Measurements from ENCODE around the gene PRIMA1. TPM values are rescaled to one million over a fixed set of nuclear protein-coding genes. Genes with fewer than 3 reads are reported as not detected.

PRIMA1 gene
- total RNA-seq, 1 experiment from 2014 or later, result 0.26 TPM

DNA sequence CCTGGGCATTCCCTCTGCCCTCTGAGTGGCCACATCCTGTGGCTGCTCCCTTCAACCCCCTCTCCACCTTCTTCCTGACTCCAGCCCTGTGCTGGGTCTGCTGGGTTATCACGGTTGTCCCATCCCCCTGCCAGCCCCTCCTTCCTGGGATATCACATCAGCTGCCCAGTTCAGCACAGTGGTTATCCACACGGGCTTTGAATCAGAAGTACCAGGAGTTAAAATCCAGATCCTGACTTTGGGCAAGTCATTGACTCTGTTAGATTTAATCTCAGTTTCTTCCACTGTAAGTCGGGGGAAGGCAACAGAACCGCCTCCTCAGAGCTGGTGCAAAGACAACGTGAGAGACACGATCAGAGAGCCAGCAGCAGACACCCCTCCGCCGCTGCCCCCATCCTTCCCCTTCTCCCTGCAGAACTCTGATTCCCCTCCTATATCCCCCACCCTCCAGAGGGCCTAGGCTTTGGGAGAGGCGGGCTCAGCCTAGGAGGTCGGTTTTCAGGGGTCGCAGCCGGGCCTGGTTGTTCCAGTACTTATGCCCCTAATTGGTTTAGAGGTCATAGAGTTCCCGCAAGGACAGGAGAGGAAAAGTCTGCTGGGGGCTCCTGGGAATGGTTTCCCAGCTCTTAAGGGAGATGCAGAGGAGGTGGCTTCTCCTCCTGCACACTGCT is 42.5 kb downstream of the PRIMA1 start:
- intact Hi-C loops (cut with micrococcal nuclease; ENCODE audit: unreplicated experiment), result no loop called here
- Histone ChIP-seq H3K4me3 (ENCODE audit: low read depth in 2 of 2, low read length in 2 of 2) (no peak overlapping the region), H3K27ac (ENCODE audit: low read length) (no peak overlapping the region), H3K36me3 (ENCODE audit: control insufficient read depth, insufficient read depth, low read length) (no peaks in the 10 kb centered on the region), H3K27me3 (ENCODE audit: control insufficient read depth, insufficient read depth, low read length) (no peaks in the 10 kb centered on the region), H3K9me3 (ENCODE audit: control insufficient read depth, insufficient read depth, low read depth, low read length) (no peaks in the 10 kb centered on the region), H3K4me1 (ENCODE audit: control insufficient read depth, insufficient read depth, low read length) (no peaks in the 10 kb centered on the region)
- ChIA-PET POLR2A (no interaction called here), CTCF (no interaction called here)
- DNase-seq (ENCODE audit: low read depth, low spot score) (no peak), ATAC-seq (no peak)
- in situ Hi-C loops (cut with HindIII; ENCODE audit: low pct_unique_long_range_greater_than_20kb, low sequenced_read_pairs), result no loop called here
- TF ChIP-seq, protein P1, sequence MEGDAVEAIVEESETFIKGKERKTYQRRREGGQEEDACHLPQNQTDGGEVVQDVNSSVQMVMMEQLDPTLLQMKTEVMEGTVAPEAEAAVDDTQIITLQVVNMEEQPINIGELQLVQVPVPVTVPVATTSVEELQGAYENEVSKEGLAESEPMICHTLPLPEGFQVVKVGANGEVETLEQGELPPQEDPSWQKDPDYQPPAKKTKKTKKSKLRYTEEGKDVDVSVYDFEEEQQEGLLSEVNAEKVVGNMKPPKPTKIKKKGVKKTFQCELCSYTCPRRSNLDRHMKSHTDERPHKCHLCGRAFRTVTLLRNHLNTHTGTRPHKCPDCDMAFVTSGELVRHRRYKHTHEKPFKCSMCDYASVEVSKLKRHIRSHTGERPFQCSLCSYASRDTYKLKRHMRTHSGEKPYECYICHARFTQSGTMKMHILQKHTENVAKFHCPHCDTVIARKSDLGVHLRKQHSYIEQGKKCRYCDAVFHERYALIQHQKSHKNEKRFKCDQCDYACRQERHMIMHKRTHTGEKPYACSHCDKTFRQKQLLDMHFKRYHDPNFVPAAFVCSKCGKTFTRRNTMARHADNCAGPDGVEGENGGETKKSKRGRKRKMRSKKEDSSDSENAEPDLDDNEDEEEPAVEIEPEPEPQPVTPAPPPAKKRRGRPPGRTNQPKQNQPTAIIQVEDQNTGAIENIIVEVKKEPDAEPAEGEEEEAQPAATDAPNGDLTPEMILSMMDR (IDR thresholded peaks at IDR 0.05), result no peak
- TF ChIP-seq TCF7L2 (IDR thresholded peaks at IDR 0.05; ENCODE audit: low read depth, low read length), result no peak
- no TSS peak for BruUV-seq (replicated peaks)

DNA sequence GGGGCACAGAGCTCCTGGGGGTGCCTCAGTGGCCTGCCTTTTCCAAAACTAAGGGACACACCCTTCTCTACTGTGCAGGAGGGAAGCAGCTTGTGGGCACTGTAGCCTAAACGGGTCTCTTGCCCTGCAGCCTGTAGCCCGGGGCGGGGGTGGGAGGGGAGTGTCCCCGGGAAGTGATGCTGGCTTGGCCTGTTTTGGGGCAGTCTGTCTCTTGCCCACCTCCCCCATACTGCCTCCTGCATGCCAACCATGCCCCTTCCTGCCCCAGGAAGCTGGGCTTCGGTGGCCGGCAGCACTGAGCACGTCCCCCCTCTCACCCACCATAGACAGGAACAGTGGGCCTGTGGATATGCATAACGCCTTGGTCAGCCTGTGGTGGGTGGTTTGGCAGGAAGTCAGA is 43.4 kb downstream of the PRIMA1 start:
- Histone ChIP-seq H3K9me3 (ENCODE audit: control insufficient read depth, insufficient read depth, low read depth, low read length) (no peaks in the 10 kb centered on the region), H3K27me3 (ENCODE audit: control insufficient read depth, insufficient read depth, low read length) (no peaks in the 10 kb centered on the region), H3K4me3 (ENCODE audit: low read depth in 2 of 2, low read length in 2 of 2) (no peak overlapping the region), H3K27ac (ENCODE audit: low read length) (no peak overlapping the region), H3K4me1 (ENCODE audit: control insufficient read depth, insufficient read depth, low read length) (no peaks in the 10 kb centered on the region), H3K36me3 (ENCODE audit: control insufficient read depth, insufficient read depth, low read length) (no peaks in the 10 kb centered on the region)
- ATAC-seq (no peak), DNase-seq (ENCODE audit: low read depth, low spot score) (no peak)
- CTCF ChIA-PET, result no interaction called here
- no TSS peak for BruUV-seq (replicated peaks)
- in situ Hi-C loops (cut with HindIII; ENCODE audit: low pct_unique_long_range_greater_than_20kb, low sequenced_read_pairs), result no loop called here
- TF ChIP-seq, protein P2, sequence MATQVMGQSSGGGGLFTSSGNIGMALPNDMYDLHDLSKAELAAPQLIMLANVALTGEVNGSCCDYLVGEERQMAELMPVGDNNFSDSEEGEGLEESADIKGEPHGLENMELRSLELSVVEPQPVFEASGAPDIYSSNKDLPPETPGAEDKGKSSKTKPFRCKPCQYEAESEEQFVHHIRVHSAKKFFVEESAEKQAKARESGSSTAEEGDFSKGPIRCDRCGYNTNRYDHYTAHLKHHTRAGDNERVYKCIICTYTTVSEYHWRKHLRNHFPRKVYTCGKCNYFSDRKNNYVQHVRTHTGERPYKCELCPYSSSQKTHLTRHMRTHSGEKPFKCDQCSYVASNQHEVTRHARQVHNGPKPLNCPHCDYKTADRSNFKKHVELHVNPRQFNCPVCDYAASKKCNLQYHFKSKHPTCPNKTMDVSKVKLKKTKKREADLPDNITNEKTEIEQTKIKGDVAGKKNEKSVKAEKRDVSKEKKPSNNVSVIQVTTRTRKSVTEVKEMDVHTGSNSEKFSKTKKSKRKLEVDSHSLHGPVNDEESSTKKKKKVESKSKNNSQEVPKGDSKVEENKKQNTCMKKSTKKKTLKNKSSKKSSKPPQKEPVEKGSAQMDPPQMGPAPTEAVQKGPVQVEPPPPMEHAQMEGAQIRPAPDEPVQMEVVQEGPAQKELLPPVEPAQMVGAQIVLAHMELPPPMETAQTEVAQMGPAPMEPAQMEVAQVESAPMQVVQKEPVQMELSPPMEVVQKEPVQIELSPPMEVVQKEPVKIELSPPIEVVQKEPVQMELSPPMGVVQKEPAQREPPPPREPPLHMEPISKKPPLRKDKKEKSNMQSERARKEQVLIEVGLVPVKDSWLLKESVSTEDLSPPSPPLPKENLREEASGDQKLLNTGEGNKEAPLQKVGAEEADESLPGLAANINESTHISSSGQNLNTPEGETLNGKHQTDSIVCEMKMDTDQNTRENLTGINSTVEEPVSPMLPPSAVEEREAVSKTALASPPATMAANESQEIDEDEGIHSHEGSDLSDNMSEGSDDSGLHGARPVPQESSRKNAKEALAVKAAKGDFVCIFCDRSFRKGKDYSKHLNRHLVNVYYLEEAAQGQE (IDR thresholded peaks at IDR 0.05; ENCODE audit: insufficient read depth in 1 of 2, low read depth in 2 of 2, low read length in 1 of 2), result no peak
- TF ChIP-seq, protein P1 (IDR thresholded peaks at IDR 0.05), result no peak
- no peak for TF ChIP-seq POLR2AphosphoS5 (IDR thresholded peaks at IDR 0.05; ENCODE audit: low read depth, low read length)
- intact Hi-C loops (cut with micrococcal nuclease; ENCODE audit: unreplicated experiment), result loop anchor here (5.0 kb wide), 1 partner anchor 147 kb away; no protein-coding TSS in a partner anchor
- POLR2A ChIA-PET, result no interaction called here

DNA sequence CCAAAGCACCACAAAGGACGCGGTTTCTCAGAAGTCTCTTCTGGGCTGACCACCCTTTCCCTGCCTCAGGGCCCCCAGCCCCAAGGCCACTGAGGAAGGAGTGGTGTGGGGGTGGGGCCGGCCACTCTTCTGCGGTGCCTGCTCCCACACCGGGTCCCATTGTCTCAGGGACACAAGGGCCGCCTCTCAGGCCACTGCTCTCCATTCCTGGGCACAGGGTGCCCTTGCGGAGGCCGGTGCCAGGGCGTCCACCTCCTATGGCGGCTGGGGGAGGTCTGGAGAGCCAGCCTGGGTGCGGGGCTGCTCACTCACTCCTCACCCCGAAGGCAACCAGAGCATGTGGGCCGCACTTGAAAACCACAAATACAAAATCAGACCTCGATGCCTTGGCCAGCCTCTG is 44.1 kb downstream of the PRIMA1 start:
- Histone ChIP-seq H3K4me1 (ENCODE audit: control insufficient read depth, insufficient read depth, low read length) (no peaks in the 10 kb centered on the region), H3K27ac (ENCODE audit: low read length) (no peak overlapping the region), H3K9me3 (ENCODE audit: control insufficient read depth, insufficient read depth, low read depth, low read length) (no peaks in the 10 kb centered on the region), H3K36me3 (ENCODE audit: control insufficient read depth, insufficient read depth, low read length) (no peaks in the 10 kb centered on the region), H3K27me3 (ENCODE audit: control insufficient read depth, insufficient read depth, low read length) (no peaks in the 10 kb centered on the region), H3K4me3 (ENCODE audit: low read depth in 2 of 2, low read length in 2 of 2) (no peak overlapping the region)
- intact Hi-C loops (cut with micrococcal nuclease; ENCODE audit: unreplicated experiment), result loop anchor here (5.0 kb wide), 1 partner anchor 148 kb away; no protein-coding TSS in a partner anchor
- no peak for TF ChIP-seq SIN3A (IDR thresholded peaks at IDR 0.05; ENCODE audit: borderline replicate concordance, insufficient read depth, low read depth, low read length)
- TF ChIP-seq, protein P2 (IDR thresholded peaks at IDR 0.05; ENCODE audit: insufficient read depth in 1 of 2, low read depth in 2 of 2, low read length in 1 of 2), result no peak
- CTCF ChIA-PET, result no interaction called here
- BruUV-seq (replicated peaks), result no TSS peak
- POLR2A ChIA-PET, result no interaction called here
- ATAC-seq (no peak), DNase-seq (ENCODE audit: low read depth, low spot score) (no peak)
- in situ Hi-C loops (cut with HindIII; ENCODE audit: low pct_unique_long_range_greater_than_20kb, low sequenced_read_pairs), result no loop called here

Data from Panc1 (cell line).